Measurements from ENCODE around the gene DMD. TPM values are rescaled to one million over a fixed set of nuclear protein-coding genes. Genes with fewer than 3 reads are reported as not detected.

The DMD gene
- total RNA-seq, 2 donors from 2014 or later = 0.43 to 2.0 TPM

DNA sequence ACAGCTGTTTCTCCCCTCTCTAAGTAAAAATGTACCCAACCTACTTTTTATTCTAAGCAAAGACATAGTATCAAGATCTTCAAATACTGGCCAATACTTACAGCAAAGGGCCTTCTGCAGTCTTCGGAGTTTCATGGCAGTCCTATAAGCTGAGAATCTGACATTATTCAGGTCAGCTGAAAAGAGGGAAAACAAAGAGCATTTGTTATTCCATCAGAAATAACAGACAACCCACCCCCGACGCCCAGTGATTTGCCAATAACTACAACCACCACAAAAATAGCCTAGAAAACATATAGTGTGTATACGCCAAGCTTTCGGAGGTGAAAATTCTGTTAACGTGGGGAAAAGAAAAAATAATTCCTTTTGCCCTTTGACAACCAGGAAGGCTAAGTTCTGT is 1988.4 kb downstream of the DMD start:
- ATAC-seq = no peak
- H3K9me3 Mint-ChIP-seq = no peaks in the 10 kb centered on the region

DNA sequence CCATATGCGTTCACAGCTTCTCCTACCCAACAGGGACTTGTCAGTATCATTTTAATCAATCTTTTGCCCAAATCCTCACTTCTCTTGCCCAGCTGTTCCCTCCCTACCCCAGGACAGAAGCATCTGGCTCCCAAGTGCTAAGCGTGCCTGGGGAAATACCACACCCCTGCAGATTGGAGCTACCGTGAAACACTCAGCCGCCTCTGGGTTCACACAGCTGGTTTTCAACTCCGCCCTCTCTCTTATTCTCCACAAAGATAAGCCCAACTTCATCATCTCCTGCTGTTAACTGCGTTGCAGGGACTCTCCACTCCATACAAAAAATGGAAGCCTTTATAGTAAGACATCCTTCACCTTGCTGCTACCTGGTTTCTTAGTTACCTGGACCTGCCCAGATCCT is 1992.2 kb downstream of the DMD start:
- no peak for DNase-seq (ENCODE audit: low spot score in 2 of 2)
- ATAC-seq = no peak
- H3K27ac Mint-ChIP-seq = no peak overlapping the region
- no peaks in the 10 kb centered on the region for H3K9me3 Mint-ChIP-seq
- no peaks in the 10 kb centered on the region for H3K36me3 Mint-ChIP-seq

More for the DNA sequence above, 1988.4 kb downstream of the DMD start:
- Mint-ChIP-seq H3K27ac (no peak overlapping the region), H3K36me3 (no peaks in the 10 kb centered on the region)
- no peak for DNase-seq (ENCODE audit: low spot score in 2 of 2)

DNA sequence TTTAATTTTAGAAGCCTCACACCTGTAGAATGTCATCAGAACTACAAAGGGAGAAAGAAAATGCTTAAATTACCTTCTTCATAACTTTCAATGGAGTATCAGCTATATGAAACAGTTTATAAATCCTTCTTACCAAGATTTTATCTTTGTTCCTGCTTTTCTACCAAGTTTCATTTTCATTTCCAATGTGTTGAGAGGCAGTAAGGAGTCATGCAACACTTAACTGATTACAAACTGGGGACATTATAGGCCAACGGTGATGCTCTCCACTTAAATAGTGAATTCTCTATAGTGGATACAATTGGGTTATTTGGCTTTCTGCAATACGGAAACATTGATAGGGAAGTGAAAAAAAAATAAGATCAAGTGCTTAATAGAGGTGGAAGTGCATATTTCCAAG is 1994.3 kb downstream of the DMD start:
- Mint-ChIP-seq H3K27ac (no peak overlapping the region), H3K9me3 (no peaks in the 10 kb centered on the region), H3K36me3 (no peaks in the 10 kb centered on the region)
- ATAC-seq (no peak), DNase-seq (ENCODE audit: low spot score in 2 of 2) (no peak)

DNA sequence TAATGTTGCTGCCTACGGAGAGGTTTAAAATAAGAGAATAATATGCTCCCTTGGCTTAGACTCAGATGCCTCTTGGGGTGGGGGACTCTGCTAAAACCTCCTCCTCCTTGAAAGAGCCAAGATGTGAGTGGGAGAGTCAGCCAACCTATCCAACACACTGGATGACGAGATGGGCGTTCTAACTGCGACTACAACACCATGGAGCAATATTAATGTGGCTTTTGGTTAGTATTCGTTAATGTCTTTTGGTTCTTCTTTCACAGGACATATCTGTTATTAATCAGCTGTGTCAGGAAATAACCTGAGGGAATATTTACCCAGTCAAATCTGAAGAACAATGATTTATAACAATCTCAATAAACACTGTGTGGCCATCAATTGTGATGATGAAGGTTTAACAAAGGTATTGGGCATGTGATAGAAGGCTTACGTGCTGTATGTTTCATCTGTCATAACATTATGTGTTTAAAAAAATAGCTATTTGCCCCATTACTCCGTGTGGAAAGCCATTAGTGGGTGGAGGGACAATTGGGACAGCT is 1996.0 kb downstream of the DMD start:
- H3K9me3 Mint-ChIP-seq = no peaks in the 10 kb centered on the region
- no peak for DNase-seq (ENCODE audit: low spot score in 2 of 2)
- no peaks in the 10 kb centered on the region for H3K36me3 Mint-ChIP-seq

DNA sequence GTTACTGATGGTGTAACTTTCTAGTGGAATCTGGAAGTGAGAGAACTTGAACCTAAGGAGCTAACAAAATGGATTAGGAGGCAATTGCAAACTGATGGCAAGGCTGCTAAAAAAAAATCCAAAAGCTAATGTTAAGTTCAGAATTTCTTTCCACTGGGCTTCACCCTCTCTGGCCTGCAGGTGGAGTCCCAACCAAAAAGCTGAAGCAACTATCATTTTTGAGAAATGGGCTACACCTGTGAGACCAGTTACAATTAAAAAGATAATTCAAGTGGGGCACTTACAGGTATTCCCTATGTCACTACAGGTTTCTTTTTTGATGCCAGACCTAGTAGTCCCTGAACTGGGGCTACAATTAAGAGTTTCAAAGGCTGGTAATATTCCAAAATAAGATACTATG is 1997.4 kb downstream of the DMD start:
- DNase-seq (ENCODE audit: low spot score in 2 of 2) (no peak), ATAC-seq (no peak)

More for the DNA sequence above, 1996.0 kb downstream of the DMD start:
- ATAC-seq = no peak
- no peak overlapping the region for H3K27ac Mint-ChIP-seq

DNA sequence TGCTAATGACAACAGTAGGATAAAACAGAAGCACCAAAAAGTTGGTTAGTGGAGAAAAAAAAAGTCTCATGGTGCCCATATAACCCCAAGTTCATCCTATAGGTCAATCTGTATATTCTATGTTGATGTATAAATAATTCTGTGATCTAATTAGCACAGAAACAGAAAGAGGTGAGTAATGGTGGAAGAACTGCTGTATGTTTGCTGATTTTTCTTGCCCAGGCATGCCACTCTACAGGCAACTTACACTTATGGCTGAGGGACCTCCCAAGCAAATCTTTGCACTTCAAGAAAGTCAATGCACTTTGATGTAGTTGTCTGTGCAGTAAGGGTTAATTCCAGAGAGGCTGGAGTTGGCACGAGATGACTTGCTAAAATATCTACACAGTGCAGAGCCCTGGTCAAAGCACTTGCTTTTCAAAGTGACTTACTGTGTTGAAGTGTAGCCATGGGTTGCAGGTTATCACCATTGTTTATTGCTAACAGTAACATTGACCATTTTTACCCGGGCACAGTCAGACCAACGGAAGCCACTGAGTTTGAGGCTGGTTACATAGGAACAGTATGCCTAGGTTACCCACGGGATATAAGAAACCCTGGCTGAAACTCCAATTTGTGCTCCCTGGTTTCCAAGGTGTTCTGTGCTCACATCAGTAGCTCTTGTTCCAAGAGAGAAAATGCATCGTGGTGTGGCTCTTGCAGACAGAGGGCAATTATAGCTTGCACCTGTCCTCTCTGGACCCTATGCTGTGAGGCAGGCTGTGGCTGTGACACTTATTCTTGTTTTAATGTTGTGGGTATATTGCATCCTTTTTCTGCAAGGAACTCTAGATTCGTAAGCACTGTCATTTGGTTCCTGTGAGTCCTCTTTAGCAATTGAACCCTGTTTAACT is 1998.2 kb downstream of the DMD start:
- DNase-seq (ENCODE audit: low spot score in 2 of 2) (no peak), ATAC-seq (no peak)
- H3K27ac Mint-ChIP-seq = no peak overlapping the region
- H3K36me3 Mint-ChIP-seq = no peaks in the 10 kb centered on the region
- no peaks in the 10 kb centered on the region for H3K9me3 Mint-ChIP-seq

More for the DNA sequence above, 1997.4 kb downstream of the DMD start:
- Mint-ChIP-seq H3K9me3 (no peaks in the 10 kb centered on the region), H3K36me3 (no peaks in the 10 kb centered on the region), H3K27ac (no peak overlapping the region)

DNA sequence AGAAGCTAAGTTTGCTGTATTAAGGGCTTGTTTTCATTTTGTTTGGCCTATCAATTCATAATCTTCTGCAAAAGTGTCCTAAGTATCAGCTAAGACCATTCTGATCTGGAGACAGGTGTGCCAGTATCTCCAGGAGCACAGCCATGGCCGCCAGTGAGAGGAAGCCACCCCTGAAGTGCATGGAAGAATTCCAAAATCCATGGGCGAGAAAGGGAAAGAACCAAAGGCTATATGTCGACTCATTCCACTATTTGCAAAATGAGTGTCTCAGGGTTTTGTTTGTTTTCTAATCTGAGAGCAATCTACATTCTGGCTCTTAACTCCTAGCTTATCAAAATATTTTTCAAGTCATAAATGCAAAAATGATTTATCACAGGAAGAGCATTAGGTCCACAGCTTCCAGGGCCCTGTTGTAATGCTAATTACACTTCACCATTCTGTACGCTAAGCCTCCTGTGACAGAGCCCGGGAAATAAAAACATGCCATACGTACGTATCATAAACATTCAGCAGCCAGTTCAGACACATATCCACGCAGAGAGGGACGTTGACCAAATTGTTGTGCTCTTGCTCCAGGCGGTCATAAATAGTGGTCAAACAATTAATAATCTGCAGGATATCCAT is 2002.2 kb downstream of the DMD start:
- Mint-ChIP-seq H3K36me3 (no peaks in the 10 kb centered on the region), H3K27ac (no peak overlapping the region), H3K9me3 (no peaks in the 10 kb centered on the region)
- ATAC-seq = no peak
- no peak for DNase-seq (ENCODE audit: low spot score in 2 of 2)

DNA sequence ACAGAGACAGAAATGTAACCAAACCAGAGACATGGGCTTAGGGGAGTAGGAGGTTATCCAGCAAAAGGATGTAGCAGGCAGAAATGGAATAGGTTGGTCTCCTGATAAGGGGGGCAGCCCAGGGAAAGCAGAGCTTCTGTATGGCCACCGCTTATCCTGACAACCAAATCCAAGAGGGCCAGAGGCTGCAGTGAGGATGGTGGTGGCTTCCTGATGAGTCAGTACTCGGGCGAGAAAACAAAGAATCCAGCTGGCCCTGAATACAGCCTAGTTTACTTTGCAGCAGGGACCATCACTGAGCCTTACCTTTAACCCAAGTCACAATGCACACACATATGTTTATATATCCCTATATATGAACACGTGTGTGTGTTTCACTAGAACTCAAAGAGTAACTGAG is 2009.8 kb downstream of the DMD start:
- no peak overlapping the region for H3K27ac Mint-ChIP-seq
- no peaks in the 10 kb centered on the region for H3K36me3 Mint-ChIP-seq
- ATAC-seq (no peak), DNase-seq (ENCODE audit: low spot score in 2 of 2) (no peak)
- H3K9me3 Mint-ChIP-seq = no peaks in the 10 kb centered on the region

DNA sequence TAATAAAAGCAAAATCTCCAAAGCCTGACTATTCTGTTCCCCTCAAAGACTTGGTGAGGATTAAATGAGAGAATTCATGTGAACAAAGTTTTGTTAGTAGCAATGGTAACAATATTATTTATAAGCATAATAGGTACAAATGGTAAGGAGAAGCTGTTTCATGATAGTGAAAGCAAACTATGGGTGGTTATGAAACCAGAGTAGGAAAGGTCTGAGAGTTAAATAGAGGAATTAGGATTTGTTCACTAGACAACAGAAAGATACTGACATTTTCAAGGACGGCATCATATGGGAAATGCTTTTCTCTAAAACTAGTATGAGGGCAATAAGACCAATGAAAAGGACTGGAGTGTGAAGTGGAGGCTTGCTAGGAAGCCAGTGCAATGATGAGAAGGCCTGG is 2010.9 kb downstream of the DMD start:
- DNase-seq (ENCODE audit: low spot score in 2 of 2) (no peak), ATAC-seq (no peak)
- no peaks in the 10 kb centered on the region for H3K36me3 Mint-ChIP-seq
- H3K9me3 Mint-ChIP-seq = no peaks in the 10 kb centered on the region
- no peak overlapping the region for H3K27ac Mint-ChIP-seq

DNA sequence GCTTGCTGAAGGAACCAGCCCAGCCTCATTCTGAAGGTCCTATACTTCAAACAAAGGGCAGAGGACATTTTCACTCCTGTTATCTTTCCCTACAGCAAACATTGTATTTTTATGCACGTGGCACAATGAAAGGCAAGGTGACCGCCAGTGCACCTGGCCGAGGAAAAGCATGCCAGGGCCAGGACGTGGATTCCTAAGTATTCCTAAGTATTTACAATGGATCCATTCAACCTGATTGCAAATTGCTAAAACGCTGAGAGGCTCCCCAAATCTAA is 2011.6 kb downstream of the DMD start:
- DNase-seq (ENCODE audit: low spot score in 2 of 2) = no peak
- ATAC-seq = no peak
- Mint-ChIP-seq H3K27ac (no peak overlapping the region), H3K36me3 (no peaks in the 10 kb centered on the region), H3K9me3 (no peaks in the 10 kb centered on the region)

DNA sequence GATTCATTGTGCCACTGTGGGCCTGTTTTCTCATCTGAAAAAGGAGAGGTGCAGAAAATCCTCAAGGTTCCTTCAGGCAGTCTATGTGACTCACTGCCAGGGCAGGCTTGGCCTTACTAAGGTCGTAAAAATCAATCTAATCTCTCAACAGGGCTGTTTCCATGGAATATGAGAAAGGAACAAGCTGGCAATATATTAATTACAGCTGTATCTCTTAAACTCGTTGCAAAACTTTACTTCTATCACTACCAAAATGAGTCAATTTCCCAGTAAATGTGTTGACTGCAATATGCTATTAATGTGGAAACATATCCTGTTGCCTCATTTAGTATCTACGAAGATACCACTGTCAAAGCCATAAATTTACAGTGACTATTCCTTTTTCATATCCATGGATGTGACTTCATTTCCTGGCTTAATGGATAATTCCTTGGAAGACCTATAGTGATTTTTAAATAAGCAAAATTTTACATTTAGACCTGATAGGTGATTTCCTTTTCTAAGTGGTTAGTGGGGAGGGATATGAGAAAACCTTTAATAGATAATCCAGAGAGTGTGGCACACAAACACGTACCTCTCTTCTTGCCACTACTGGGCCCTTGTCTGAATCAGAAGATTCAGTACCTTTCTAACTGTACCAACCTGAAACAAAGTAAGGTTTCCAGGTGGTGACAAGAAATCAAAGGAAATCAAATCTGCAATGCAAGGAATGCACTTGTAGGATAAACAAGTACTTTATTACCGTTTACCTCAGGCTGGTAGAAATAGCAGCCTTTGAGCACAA is 2012.1 kb downstream of the DMD start:
- Mint-ChIP-seq H3K36me3 (no peaks in the 10 kb centered on the region), H3K27ac (no peak overlapping the region), H3K9me3 (no peaks in the 10 kb centered on the region)
- no peak for DNase-seq (ENCODE audit: low spot score in 2 of 2)
- no peak for ATAC-seq

DNA sequence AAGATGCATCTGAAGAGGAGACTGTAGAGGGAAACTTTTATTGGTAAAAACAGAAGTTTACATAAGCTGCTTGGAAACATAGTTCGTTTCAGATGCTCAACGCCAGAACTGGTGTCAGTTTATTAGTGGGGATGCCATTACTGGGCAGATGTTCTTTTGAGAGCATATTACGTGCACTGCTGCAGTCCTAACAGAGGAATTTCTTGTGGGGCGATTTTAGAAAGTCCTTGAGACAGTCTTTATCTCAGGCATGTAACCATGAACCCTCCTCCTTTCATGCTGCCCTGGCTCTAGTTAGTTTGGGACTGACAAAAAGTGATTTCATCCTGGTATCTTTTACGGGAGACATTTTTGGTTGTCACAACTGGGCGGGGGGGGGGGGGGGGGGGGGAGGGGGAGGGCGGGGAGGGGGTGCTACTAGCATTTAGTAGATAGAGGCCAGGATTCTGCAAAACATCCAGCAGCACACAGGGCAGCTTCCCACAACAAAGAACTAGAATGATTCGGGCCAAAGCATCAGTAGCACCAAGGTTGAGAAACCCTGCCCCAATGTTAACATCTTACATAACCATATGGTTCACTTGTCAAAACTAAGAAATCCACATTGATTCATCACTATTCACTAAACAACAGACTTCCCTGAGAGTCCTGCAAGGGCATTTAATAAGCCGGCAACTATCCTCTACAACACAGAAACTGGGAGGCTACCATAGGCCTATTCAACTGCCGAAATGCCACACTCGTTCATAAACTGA is 2021.0 kb downstream of the DMD start:
- ATAC-seq (no peak), DNase-seq (ENCODE audit: low spot score in 2 of 2) (no peak)
- Mint-ChIP-seq H3K36me3 (no peaks in the 10 kb centered on the region), H3K27ac (no peak overlapping the region), H3K9me3 (no peaks in the 10 kb centered on the region)

DNA sequence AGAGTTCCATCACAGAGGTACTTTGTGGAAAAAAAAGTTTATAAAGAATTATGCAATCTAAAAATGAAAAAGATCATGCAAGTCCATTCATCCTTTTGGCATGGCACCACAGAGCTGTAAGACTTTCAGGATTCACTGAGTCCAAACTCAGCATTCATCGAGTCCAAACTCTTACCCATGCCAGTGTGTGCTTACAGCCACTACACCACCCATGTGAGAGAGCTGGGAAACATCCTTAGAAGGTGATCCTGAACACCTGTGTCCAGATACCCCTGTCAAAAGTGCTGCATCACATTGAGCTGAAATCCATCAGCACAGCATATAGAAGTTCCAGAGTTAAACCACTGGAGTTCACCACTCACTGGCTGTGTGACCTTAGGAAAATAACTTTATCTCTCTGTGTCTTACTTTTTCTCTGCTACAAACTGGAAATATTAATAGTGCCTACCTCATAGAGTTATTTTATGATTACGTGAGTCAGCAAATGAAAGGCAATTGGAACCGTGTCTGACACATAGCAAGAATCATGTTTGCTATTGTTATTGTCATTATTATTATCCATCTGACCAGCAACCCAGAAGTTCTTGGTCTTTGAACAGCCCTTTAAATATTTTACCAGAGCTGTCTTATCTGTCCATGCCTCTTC is 2024.5 kb downstream of the DMD start:
- H3K9me3 Mint-ChIP-seq = no peaks in the 10 kb centered on the region
- no peaks in the 10 kb centered on the region for H3K36me3 Mint-ChIP-seq
- DNase-seq (ENCODE audit: low spot score in 2 of 2) (no peak), ATAC-seq (no peak)
- no peak overlapping the region for H3K27ac Mint-ChIP-seq

DNA sequence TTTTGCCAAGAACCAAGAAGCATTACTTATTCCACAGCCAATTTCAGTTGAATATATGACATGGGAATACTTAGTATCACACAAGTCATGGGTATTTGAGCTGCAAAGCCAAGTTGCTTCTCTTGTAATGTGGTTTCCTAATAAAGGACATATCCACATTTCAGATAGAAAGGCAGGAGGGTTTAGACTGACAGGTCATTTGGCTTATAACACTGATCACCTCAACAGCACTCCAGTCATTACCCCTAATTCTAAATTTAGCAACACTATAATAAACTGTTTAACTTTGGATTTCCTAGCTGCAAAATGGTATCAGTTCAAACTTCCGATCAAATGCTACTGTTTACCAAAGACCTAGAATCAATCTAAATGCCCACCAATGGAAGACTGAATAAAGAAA is 2025.5 kb downstream of the DMD start:
- no peak for ATAC-seq
- no peak for DNase-seq (ENCODE audit: low spot score in 2 of 2)
- no peak overlapping the region for H3K27ac Mint-ChIP-seq

DNA sequence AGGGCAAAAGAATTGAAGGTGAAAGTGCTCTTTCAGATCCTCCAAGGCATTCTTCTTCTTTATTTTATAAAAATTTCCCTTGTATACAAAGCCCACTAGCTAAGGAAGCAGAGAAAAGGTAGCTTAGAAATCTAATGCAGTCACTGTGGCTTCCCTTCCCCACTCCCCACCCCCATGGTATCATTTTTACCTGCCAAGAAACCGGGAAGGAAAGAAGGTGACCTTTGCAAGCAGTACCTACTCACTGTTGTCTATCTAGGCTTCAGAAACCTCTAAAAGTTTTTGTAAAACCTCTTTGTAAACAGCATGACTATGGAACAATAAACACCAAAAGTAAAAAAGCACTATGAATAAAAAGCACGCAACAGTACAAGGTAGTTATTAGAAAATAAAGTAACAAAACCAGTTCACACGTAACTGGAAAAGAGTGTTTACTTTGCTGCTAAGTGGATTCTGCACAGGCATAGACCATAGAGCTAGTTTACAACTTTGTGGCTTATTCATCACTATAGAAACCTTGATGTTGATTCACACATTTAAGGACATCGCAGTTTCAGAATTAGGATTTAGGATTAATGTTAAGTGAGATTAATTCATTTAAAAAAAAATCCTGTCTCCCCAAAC is 2029.9 kb downstream of the DMD start:
- ATAC-seq (peak in 1 of 2 donors; percentile 48), DNase-seq (ENCODE audit: low spot score in 2 of 2) (no peak)
- no peaks in the 10 kb centered on the region for H3K36me3 Mint-ChIP-seq
- H3K9me3 Mint-ChIP-seq = no peaks in the 10 kb centered on the region
- no peak overlapping the region for H3K27ac Mint-ChIP-seq

More for the DNA sequence above, 2025.5 kb downstream of the DMD start:
- Mint-ChIP-seq H3K9me3 (no peaks in the 10 kb centered on the region), H3K36me3 (no peaks in the 10 kb centered on the region)

DNA sequence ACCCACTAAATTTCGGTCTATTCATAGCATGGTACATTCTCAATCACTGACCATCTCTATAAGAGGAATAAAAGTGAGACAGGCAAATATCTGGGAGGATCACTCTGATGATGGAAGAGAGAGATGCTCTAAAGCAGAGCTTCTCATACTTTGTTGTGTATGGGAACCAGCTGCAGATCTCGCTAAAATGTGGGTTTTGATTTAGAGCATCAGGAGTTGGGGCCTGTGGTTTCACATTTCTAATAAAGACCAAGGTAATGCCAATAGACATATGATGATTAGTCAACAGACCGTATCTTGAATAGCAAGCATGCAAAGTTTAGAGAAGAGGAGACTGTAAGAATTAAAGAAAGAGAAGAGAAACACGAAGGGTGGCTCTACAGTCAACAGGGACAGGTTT is 2032.1 kb downstream of the DMD start:
- ATAC-seq (no peak), DNase-seq (ENCODE audit: low spot score in 2 of 2) (no peak)
- no peaks in the 10 kb centered on the region for H3K9me3 Mint-ChIP-seq
- no peaks in the 10 kb centered on the region for H3K36me3 Mint-ChIP-seq
- no peak overlapping the region for H3K27ac Mint-ChIP-seq
